HCT116 (cell line): Measurements from ENCODE around the gene ANKRD2.

Experiments
- CTCF ChIP-seq, 3 experiments: fragments of 200-600 bp in 1 of 3; sonication (generic) in 1 of 3; IDR thresholded peaks in 2 of 3; conservative IDR thresholded peaks in 1 of 3; 2 replicates each; pipeline ENCODE4 v1.5.1; 2012 to 2017; ENCODE audit warnings: low read depth in 2 of 3, low read length in 2 of 3, antibody characterized with exemption in 1 of 3, borderline replicate concordance in 1 of 3, control low read depth in 1 of 3, mild to moderate bottlenecking in 1 of 3, mixed read lengths in 1 of 3, mixed run types in 1 of 3, moderate library complexity in 1 of 3; ENCODE audit not compliant: insufficient read depth in 1 of 3
- EZH2 ChIP-seq: fragments of 200-600 bp; sonication (generic); IDR thresholded peaks from 2 replicates; pipeline ENCODE4 v1.6.1; 2017; ENCODE audit warnings: antibody characterized with exemption, mixed run types
- EZH2phosphoT487 ChIP-seq: fragments of 200-600 bp; IDR thresholded peaks from 2 replicates; pipeline ENCODE4 v1.6.1; 2018; ENCODE audit warnings: antibody characterized with exemption, borderline replicate concordance
- POLR2A ChIP-seq: IDR thresholded peaks from 2 replicates; pipeline ENCODE4 v1.7.0; 2011; ENCODE audit warnings: borderline replicate concordance; ENCODE audit not compliant: insufficient read depth, insufficient read length; ENCODE audit errors: extremely low read depth
- POLR2AphosphoS5 ChIP-seq: IDR thresholded peaks from 2 replicates; pipeline ENCODE4 v1.6.1; 2011; ENCODE audit warnings: mild to moderate bottlenecking, low read depth, low read length, moderate library complexity
- TCF7L2 ChIP-seq: IDR thresholded peaks from 2 replicates; pipeline ENCODE4 v1.7.0; 2011; ENCODE audit warnings: borderline replicate concordance, inconsistent platforms; ENCODE audit not compliant: insufficient read depth, insufficient read length; ENCODE audit errors: extremely low read depth
- YY1 ChIP-seq: IDR thresholded peaks from 2 replicates; pipeline ENCODE4 v1.6.1; 2011; ENCODE audit warnings: low read length, low read depth, moderate library complexity, mild to moderate bottlenecking; ENCODE audit not compliant: insufficient replicate concordance; ENCODE audit errors: extremely low read depth
- TF ChIP-seq, protein P1 (sequence below): IDR thresholded peaks from 2 replicates; pipeline ENCODE4 v1.6.1; 2011; ENCODE audit warnings: mild to moderate bottlenecking, low read length, moderate library complexity; ENCODE audit not compliant: insufficient replicate concordance; ENCODE audit errors: extremely low read depth
- TF ChIP-seq, protein P2 (sequence below): IDR thresholded peaks from 2 replicates; pipeline ENCODE4 v1.6.1; 2012

- TF ChIP-seq CTCF (IDR thresholded peaks at IDR 0.05 in 2 of 3, conservative IDR thresholded peaks at IDR 0.05 in 1 of 3; ENCODE audit: borderline replicate concordance in 1 of 3, insufficient read depth in 1 of 3, low read depth in 2 of 3, low read length in 2 of 3) (no peak), POLR2AphosphoS5 (no peak), EZH2 (no peak), EZH2phosphoT487 (no peak), TCF7L2 (no peak), POLR2A (no peak), YY1 (no peak)
- TF ChIP-seq, protein P1, sequence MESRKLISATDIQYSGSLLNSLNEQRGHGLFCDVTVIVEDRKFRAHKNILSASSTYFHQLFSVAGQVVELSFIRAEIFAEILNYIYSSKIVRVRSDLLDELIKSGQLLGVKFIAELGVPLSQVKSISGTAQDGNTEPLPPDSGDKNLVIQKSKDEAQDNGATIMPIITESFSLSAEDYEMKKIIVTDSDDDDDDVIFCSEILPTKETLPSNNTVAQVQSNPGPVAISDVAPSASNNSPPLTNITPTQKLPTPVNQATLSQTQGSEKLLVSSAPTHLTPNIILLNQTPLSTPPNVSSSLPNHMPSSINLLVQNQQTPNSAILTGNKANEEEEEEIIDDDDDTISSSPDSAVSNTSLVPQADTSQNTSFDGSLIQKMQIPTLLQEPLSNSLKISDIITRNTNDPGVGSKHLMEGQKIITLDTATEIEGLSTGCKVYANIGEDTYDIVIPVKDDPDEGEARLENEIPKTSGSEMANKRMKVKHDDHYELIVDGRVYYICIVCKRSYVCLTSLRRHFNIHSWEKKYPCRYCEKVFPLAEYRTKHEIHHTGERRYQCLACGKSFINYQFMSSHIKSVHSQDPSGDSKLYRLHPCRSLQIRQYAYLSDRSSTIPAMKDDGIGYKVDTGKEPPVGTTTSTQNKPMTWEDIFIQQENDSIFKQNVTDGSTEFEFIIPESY, result no peak
- TF ChIP-seq, protein P2, sequence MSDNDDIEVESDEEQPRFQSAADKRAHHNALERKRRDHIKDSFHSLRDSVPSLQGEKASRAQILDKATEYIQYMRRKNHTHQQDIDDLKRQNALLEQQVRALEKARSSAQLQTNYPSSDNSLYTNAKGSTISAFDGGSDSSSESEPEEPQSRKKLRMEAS, result no peak
Measured at GRCh38 chr10:97618733-97619132, 46.2 kb downstream of the ANKRD2 start.
